Lower leg skin (tissue), 4 donors: ENCODE results near the gene ITGA11. TPM values are rescaled to one million over a fixed set of nuclear protein-coding genes. Genes with fewer than 3 reads are reported as not detected.

Source experiments
- DNase-seq, 2 donors: peaks; one replicate each; pipeline ENCODE4 v3.0.0-alpha.2; 2019; ENCODE audit warnings: low spot score in 2 of 2
- H3K4me3 ChIP-seq: fragments of 200-600 bp; sonication (generic); 2 replicates; pipeline ENCODE4 v1.5.1; 2017; ENCODE audit warnings: mild to moderate bottlenecking, low read depth; ENCODE audit not compliant: poor library complexity, severe bottlenecking
- POLR2A ChIP-seq, 2 donors: fragments of 450-650 bp; IDR thresholded peaks; one replicate each; pipeline ENCODE4 v1.6.1; 2016 to 2017; ENCODE audit warnings: antibody characterized with exemption in 2 of 2, mild to moderate bottlenecking in 1 of 2, moderate library complexity in 1 of 2
- WGBS, 2 donors: methylation state at CpG; one replicate each; pipeline ENCODE4 v1.1.5; 2018; 5-methylcytosine and 5-hydroxymethylcytosine counted together
- intact Hi-C: fragments of 100-400 bp; cut with DNase I; formaldehyde crosslinking; loops from one replicate; pipeline ENCODE4 v1.15.0; 2023; ENCODE audit warnings: low total_unique reads
- total RNA-seq, 4 donors: library from RNA; depleted of rRNA; stranded (reverse); fragments of >200 nt; gene quantifications; one replicate each; pipeline ENCODE4 v1.1.0, GENCODE V29; 2016
- TF ChIP-seq, protein P1 (sequence below), 3 donors: fragments of 450-650 bp; IDR thresholded peaks; one replicate each; pipeline ENCODE4 v1.5.1; 2016; ENCODE audit warnings: antibody characterized with exemption in 3 of 3, mild to moderate bottlenecking in 3 of 3, moderate library complexity in 2 of 3

The ITGA11 gene
- total RNA-seq, 4 donors from 2014 or later: 0.51 to 3.5 (median 2.0) TPM

DNA sequence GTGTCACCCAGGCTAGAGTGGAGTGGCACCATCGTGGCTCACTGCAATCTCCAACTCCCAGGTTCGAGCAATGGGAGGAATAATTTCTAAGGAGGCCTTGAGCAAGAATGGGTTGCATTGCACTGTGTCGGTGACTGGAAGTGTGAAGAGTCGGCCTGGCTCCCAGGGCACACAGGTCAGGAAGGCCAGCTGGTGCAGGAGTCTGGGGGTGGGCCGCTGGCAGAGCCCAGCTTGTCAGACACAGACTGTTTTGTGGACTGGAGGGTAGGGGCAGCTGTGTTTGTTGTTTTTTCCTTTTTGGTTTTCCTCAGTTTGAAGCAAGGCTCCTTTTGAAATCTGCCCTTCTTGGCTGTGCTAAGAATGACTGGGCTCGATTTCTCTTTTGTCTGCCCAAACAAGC lies 66.2 kb downstream of the ITGA11 start:
- intact Hi-C loops: no loop called here
- no peak for TF ChIP-seq POLR2A (IDR thresholded peaks at IDR 0.05)
- TF ChIP-seq, protein P1, sequence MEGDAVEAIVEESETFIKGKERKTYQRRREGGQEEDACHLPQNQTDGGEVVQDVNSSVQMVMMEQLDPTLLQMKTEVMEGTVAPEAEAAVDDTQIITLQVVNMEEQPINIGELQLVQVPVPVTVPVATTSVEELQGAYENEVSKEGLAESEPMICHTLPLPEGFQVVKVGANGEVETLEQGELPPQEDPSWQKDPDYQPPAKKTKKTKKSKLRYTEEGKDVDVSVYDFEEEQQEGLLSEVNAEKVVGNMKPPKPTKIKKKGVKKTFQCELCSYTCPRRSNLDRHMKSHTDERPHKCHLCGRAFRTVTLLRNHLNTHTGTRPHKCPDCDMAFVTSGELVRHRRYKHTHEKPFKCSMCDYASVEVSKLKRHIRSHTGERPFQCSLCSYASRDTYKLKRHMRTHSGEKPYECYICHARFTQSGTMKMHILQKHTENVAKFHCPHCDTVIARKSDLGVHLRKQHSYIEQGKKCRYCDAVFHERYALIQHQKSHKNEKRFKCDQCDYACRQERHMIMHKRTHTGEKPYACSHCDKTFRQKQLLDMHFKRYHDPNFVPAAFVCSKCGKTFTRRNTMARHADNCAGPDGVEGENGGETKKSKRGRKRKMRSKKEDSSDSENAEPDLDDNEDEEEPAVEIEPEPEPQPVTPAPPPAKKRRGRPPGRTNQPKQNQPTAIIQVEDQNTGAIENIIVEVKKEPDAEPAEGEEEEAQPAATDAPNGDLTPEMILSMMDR (IDR thresholded peaks at IDR 0.05): no peak
- WGBS, 2 donors: 69 to 74% methylated on average over 6 of the region's 6 CpGs
- DNase-seq: no peak
- no peak overlapping the region for H3K4me3 ChIP-seq

DNA sequence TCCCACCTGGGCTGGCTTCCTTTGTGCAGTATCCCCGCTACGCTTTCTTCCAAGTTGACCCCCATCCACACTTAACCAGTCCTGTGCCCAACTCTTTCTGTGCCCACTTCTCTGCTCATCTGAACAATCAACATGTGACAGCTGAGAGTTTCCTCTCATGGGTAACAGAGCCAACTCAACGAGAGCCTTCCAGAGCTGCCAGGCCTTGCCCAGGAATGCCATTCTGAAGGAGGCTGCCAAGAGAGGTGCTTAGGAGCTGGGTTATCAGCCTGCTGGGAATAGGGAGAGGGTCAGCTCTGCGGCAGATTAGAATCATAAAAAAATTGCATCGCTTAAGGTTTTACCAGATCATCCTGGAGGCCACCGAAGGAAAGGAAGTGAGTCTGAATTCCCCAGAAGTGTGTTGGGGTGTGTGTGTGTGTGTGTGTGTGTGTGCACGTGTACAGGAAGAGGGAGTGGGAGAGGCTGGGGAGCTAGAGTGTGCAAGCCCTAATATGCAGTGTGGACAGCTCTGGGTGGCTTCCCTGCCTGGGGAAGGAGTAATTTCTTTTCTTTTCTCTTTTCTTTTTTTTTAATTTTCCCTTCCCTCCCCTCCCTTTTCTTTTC lies 66.7 kb downstream of the ITGA11 start:
- TF ChIP-seq, protein P1 (IDR thresholded peaks at IDR 0.05): no peak
- WGBS, 2 donors: 47 to 51% methylated on average over 7 of the region's 7 CpGs
- intact Hi-C loops: no loop called here

DNA sequence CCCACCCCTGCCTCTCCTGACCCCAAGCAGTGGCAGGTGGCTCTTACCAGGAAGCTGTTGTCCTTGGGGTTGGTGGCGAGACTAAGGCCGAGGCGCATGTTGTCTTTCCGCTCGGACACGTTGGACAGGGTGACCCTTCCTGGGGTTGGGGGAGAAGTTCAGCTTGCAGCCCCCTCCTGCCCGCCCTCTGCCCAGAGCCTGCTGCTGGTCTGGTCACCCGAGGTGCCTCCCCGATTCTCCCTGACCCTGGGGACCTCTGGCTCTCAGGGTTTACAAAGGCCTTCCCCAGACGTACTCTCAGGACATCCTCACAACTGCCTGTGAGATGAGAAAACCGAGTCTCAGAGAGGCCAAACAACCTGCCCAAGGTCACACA lies 67.3 kb downstream of the ITGA11 start:
- WGBS, 2 donors: 69 to 87% methylated on average over 9 to 11 of the region's 11 CpGs
- no peak overlapping the region for H3K4me3 ChIP-seq
- intact Hi-C loops: no loop called here
- DNase-seq: no peak
- no peak for TF ChIP-seq POLR2A (IDR thresholded peaks at IDR 0.05)
- TF ChIP-seq, protein P1 (IDR thresholded peaks at IDR 0.05): no peak

More for the DNA sequence above, 66.7 kb downstream of the ITGA11 start:
- DNase-seq: no peak
- no peak overlapping the region for H3K4me3 ChIP-seq

DNA sequence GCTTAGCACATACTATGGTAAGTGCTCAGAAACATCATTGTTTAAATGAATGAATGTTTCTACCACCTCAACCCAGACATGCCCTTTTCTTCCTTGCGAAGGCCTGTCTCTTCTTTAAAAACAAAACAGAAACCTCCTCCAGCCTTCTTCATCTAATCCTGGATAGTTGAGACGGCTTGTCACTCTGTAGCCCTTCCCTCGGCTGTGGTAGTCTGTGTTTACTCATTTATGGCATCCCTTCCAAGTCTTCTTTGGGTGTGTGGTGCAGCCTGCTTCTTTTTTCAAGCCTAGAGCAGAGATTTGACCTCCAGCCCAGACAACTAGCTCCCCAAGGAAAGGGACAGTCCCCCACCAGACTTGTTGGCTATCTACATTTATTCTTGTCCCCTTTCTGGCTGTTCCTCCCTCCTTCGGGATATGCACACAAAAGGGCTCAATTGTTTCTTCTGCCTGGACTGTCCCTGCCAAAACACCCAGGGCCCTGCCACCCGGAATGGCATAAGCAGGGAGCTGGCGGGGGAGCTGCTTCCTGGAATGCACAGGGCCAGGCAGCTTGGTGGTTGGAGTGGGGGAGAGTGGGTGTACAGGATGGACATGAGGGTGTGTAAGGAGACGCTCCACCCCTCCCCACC lies 67.8 kb downstream of the ITGA11 start:
- intact Hi-C loops: no loop called here
- 34 to 44% methylated on average over 7 of the region's 7 CpGs for WGBS, 2 donors
- DNase-seq: peak in 1 of 2 donors; percentile 88
- no peak for TF ChIP-seq POLR2A (IDR thresholded peaks at IDR 0.05)
- TF ChIP-seq, protein P1 (IDR thresholded peaks at IDR 0.05): no peak
- no peak overlapping the region for H3K4me3 ChIP-seq

DNA sequence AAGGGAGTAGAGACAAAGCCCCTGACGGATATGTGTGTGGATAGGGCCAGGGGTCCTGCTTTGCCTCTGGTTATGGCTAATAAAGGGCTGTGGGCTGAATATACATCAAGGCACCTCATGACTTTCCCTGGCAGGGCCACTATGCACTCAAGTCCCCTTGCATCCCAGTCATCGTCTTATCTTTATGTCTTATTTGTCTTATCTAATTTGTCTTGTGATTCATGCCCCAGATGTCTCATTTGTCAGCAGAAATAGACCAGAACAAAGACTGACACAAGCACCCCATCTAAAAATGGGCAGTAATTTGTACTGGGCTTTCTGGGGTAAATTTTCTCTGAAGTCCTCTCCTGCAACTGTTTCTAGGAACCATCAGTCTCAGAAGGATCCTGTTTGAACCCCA lies 68.6 kb downstream of the ITGA11 start:
- H3K4me3 ChIP-seq: no peak overlapping the region
- intact Hi-C loops: no loop called here
- DNase-seq: no peak
- TF ChIP-seq, protein P1 (IDR thresholded peaks at IDR 0.05): no peak
- TF ChIP-seq POLR2A (IDR thresholded peaks at IDR 0.05): no peak
- 93 to 95% methylated on average over 2 of the region's 2 CpGs for WGBS, 2 donors
